NCI-H128 (cell line): ENCODE data around the gene PARP15.
"Not testable (repeated sequence)": the region's sequence is repeated elsewhere in the genome, so short reads cannot be mapped to it uniquely, and the experiment has no call there.

Experiments
- DNase-seq: peaks from one replicate; lab custom pipeline; 2025; ENCODE audit not compliant: unreplicated experiment; lab: John Stamatoyannopoulos, UW

PARP15 gene

GRCh38 chr3:122577409-122578031, at the start of gene PARP15:
Gene PARP15, plus strand, starts transcription at chr3:122577650. Its CDS starts 18 bp downstream, at chr3:122577668.
- DNase-seq, result no peak

- no peak for DNase-seq
Measured at GRCh38 chr3:122530164-122530563, 47.3 kb upstream of the PARP15 start.

GRCh38 chr3:122533480-122533879, 44.0 kb upstream of the PARP15 start:
- DNase-seq, result no peak

- no peak for DNase-seq
Measured at GRCh38 chr3:122533931-122534334, 43.5 kb upstream of the PARP15 start.

GRCh38 chr3:122535964-122536631, 41.4 kb upstream of the PARP15 start:
- no peak for DNase-seq

- DNase-seq, result no peak
Measured at GRCh38 chr3:122536632-122537001, 40.8 kb upstream of the PARP15 start.

- no peak for DNase-seq
Measured at GRCh38 chr3:122538956-122539490, 38.4 kb upstream of the PARP15 start.

- DNase-seq, result no peak
Measured at GRCh38 chr3:122546151-122546550, 31.3 kb upstream of the PARP15 start.

GRCh38 chr3:122548076-122548475, 29.4 kb upstream of the PARP15 start:
- no peak for DNase-seq

- DNase-seq, result no peak
Measured at GRCh38 chr3:122548619-122549018, 28.8 kb upstream of the PARP15 start.

GRCh38 chr3:122553171-122553570, 24.3 kb upstream of the PARP15 start:
- no peak for DNase-seq

- DNase-seq, result no peak
Measured at GRCh38 chr3:122555275-122556071, 22.0 kb upstream of the PARP15 start.

- DNase-seq, result no peak
Measured at GRCh38 chr3:122557356-122557755, 20.1 kb upstream of the PARP15 start.

GRCh38 chr3:122558605-122559004, 18.8 kb upstream of the PARP15 start:
- no peak for DNase-seq

GRCh38 chr3:122559906-122560305, 17.5 kb upstream of the PARP15 start:
- no peak for DNase-seq

GRCh38 chr3:122560680-122561079, 16.8 kb upstream of the PARP15 start:
- peak; percentile 50 for DNase-seq

GRCh38 chr3:122562923-122563716, 14.3 kb upstream of the PARP15 start:
- no peak for DNase-seq

- DNase-seq, result no peak
Measured at GRCh38 chr3:122563717-122564025, 13.8 kb upstream of the PARP15 start.

- DNase-seq, result peak; percentile 32
Measured at GRCh38 chr3:122564155-122564912, 13.1 kb upstream of the PARP15 start, which contains the start of the genes DTX3L and PARP9. Gene DTX3L, plus strand, starts transcription at chr3:122564338. Its CDS starts 89 bp downstream, at chr3:122564427. Gene PARP9, minus strand, starts transcription at chr3:122564300. Its CDS starts 4,680 bp downstream, at chr3:122559620.

- DNase-seq, result not testable (repeated sequence)
Measured at GRCh38 chr3:122568131-122568530, 9.3 kb upstream of the PARP15 start.
